Fibroblast of mammary gland (primary cell): Measurements from ENCODE around the gene SUSD4.

Experiments
- DNase-seq: peaks from one replicate; pipeline ENCODE4 v3.0.0-alpha.2; 2010; ENCODE audit warnings: low read depth
- H3K4me3 ChIP-seq: 2 replicates; pipeline ENCODE4 v1.5.1; 2011; ENCODE audit warnings: low read depth, mild to moderate bottlenecking, low read length, moderate library complexity; ENCODE audit not compliant: control insufficient read depth
- CTCF ChIP-seq: conservative IDR thresholded peaks from 2 replicates; pipeline ENCODE4 v1.5.1; 2011; ENCODE audit warnings: low read depth, low read length, inconsistent platforms; ENCODE audit not compliant: control insufficient read depth, insufficient read depth

The SUSD4 gene

GRCh38 chr1:223227031-223227430 is 136.9 kb downstream of the SUSD4 start:
- no peak overlapping the region for H3K4me3 ChIP-seq
- DNase-seq = no peak
- TF ChIP-seq CTCF = no peak

GRCh38 chr1:223226271-223226670 is 137.7 kb downstream of the SUSD4 start:
- H3K4me3 ChIP-seq = no peak overlapping the region
- no peak for TF ChIP-seq CTCF
- no peak for DNase-seq

- TF ChIP-seq CTCF = no peak
- no peak for DNase-seq
- no peak overlapping the region for H3K4me3 ChIP-seq
These were observed 138.5 kb downstream of the SUSD4 start for GRCh38 chr1:223225481-223225880.

GRCh38 chr1:223225061-223225460 is 138.9 kb downstream of the SUSD4 start:
- DNase-seq = no peak
- no peak for TF ChIP-seq CTCF

GRCh38 chr1:223224465-223224864 is 139.5 kb downstream of the SUSD4 start:
- TF ChIP-seq CTCF = no peak
- H3K4me3 ChIP-seq = no peak overlapping the region
- no peak for DNase-seq

More at GRCh38 chr1:223225061-223225460, 138.9 kb downstream of the SUSD4 start:
- no peak overlapping the region for H3K4me3 ChIP-seq

GRCh38 chr1:223223091-223223995 is 140.6 kb downstream of the SUSD4 start:
- no peak for TF ChIP-seq CTCF
- no peak for DNase-seq
- H3K4me3 ChIP-seq = no peak overlapping the region
